ENCODE data around the gene FAM43B.
"Not testable (repeated sequence)": the region's sequence is repeated elsewhere in the genome, so short reads cannot be mapped to it uniquely, and the experiment has no call there.

The FAM43B gene

GRCh38 chr1:20507564-20508410 is 44.6 kb upstream of the FAM43B start, which contains the start of gene MUL1 (continued):
- no peak for TF ChIP-seq ZNF544 (tag by site-specific recombination; IDR thresholded peaks at IDR 0.05)
- TF ChIP-seq ZNF571 (tag by site-specific recombination; IDR thresholded peaks at IDR 0.05), result no peak
- peak; percentile 52; the same call in 1 of the 2 replicates for TF ChIP-seq ZNF843 (tag by site-specific recombination; IDR thresholded peaks at IDR 0.05)
- TF ChIP-seq ZNF660 (tag by site-specific recombination; IDR thresholded peaks at IDR 0.05), result peak; percentile 68; the same call in 1 of the 2 replicates
- TF ChIP-seq, protein P1, sequence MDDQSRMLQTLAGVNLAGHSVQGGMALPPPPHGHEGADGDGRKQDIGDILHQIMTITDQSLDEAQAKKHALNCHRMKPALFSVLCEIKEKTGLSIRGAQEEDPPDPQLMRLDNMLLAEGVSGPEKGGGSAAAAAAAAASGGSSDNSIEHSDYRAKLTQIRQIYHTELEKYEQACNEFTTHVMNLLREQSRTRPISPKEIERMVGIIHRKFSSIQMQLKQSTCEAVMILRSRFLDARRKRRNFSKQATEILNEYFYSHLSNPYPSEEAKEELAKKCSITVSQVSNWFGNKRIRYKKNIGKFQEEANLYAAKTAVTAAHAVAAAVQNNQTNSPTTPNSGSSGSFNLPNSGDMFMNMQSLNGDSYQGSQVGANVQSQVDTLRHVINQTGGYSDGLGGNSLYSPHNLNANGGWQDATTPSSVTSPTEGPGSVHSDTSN (CRISPR knock-in tag; IDR thresholded peaks at IDR 0.05), result peak; percentile 76; the same call in 1 of the 2 replicates
- 0 out of 2 replicates have a peak, but pooled peaks have one; percentile 63 for TF ChIP-seq HOXD13 (CRISPR knock-in tag; IDR thresholded peaks at IDR 0.05; ENCODE audit: borderline replicate concordance)
- TF ChIP-seq ZNF561 (tag by site-specific recombination; IDR thresholded peaks at IDR 0.05; ENCODE audit: borderline replicate concordance), result no peak
- TF ChIP-seq ZXDB (tag by site-specific recombination; IDR thresholded peaks at IDR 0.05), result peak; percentile 85
- TF ChIP-seq, protein P2, sequence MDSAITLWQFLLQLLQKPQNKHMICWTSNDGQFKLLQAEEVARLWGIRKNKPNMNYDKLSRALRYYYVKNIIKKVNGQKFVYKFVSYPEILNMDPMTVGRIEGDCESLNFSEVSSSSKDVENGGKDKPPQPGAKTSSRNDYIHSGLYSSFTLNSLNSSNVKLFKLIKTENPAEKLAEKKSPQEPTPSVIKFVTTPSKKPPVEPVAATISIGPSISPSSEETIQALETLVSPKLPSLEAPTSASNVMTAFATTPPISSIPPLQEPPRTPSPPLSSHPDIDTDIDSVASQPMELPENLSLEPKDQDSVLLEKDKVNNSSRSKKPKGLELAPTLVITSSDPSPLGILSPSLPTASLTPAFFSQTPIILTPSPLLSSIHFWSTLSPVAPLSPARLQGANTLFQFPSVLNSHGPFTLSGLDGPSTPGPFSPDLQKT (IDR thresholded peaks at IDR 0.05; ENCODE audit: borderline replicate concordance, low read depth, low read length), result peak; percentile 87; the same call in 1 of the 2 replicates
- TF ChIP-seq REPIN1 (tag by site-specific recombination; IDR thresholded peaks at IDR 0.05; ENCODE audit: low read depth), result no peak

DNA sequence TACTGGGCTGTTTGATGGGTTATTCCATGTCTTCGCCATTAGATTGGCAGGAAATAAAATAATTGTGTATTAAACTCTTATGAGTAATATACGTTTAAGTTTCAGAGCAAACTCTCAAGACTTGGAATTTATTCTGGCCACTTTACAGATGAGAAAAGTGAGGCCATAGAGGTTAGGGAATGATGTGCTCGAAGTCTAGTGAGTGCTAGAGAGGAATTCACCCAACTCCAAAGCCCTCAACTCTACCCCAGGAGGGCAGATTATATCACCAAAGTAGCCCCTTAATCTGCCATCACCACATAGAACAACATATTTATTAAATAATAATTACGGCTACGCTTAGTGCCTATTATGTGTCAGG is 44.0 kb upstream of the FAM43B start:
- Histone ChIP-seq H3K4me3 (ENCODE audit: low read depth, low read length) (peak overlapping the region; percentile 95), H3K36me3 (ENCODE audit: control insufficient read depth in 2 of 2, insufficient read depth in 1 of 2, low read length in 2 of 2) (peaks cover 6 to 28% of the 10 kb centered on the region in 2 experiments; a peak in 2 of 3 replicates), H3K27ac (ENCODE audit: extremely low read depth, low read depth, low read length) (no peak overlapping the region), H3K9me3 (ENCODE audit: control insufficient read depth, insufficient read depth, low read depth, low read length) (no peaks in the 10 kb centered on the region), H3K4me1 (ENCODE audit: control insufficient read depth, insufficient read depth, low read length) (peaks cover 3% of the 10 kb centered on the region; the same call in 1 of the 2 replicates)
- CTCF ChIA-PET, result interaction anchor here (0.7 to 1.6 kb wide), 4 partner anchors 15 to 568 kb away, joined by 3 to 4 read pairs (median 4); no protein-coding TSS in a partner anchor
- POLR2A ChIA-PET, result interaction anchor here (0.6 to 1.3 kb wide), 3 partner anchors 59 to 790 kb away, joined by 3 to 6 read pairs (median 4); no protein-coding TSS in a partner anchor
- TF ChIP-seq ZNF174 (tag by site-specific recombination; IDR thresholded peaks at IDR 0.05) (no peak), ZNF266 (tag by site-specific recombination; IDR thresholded peaks at IDR 0.05; ENCODE audit: low read depth) (no peak), ZNF223 (tag by site-specific recombination; IDR thresholded peaks at IDR 0.05) (no peak)

DNA sequence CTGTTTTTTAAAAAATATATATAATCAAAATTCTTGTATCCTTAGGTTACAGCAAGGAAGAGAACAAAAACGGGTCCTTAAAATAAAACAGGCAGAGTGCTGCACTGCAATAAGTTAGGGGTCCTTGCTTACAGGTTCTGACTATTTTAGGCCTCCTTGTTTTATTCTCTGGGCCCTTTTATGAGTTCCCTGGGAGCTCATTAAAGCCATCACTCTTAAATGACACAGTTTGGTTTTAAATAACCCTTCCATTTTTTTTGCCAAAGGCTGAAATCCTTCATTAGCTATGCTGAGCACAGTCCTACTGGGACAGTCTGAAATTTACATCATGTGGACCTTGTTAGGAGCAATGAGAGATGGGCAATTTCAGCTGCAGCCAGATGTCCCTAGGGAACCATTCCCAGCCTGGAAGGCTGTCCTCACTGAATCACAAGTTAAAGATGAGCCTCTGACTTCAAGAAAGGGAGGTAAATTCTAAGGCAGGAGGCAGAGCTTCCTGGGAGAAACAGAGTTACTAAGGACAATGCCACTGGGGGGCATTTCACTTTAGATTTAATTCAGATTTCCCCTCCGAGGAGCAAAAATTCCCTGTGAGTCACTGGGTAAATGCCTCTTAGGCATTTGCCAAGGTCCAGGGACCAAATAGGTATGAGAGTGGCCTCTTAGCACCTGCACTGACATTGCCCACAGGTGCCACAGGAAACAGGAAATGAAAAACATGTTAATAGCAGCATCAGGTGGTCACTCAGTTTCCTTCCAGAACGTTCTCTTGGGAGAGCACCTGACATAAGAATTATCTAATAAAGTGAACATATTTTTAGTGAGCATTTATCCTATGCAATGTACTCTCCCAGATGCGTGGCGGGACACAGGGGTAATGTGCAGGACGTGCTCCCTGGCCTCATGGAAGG is 40.6 kb upstream of the FAM43B start:
- H3K27ac ChIP-seq (ENCODE audit: extremely low read depth, low read depth, low read length), result no peak overlapping the region
- H3K4me1 ChIP-seq (ENCODE audit: control insufficient read depth, insufficient read depth, low read length), result peaks cover 3% of the 10 kb centered on the region; the same call in 1 of the 2 replicates
- H3K9me3 ChIP-seq (ENCODE audit: control insufficient read depth, insufficient read depth, low read depth, low read length), result no peaks in the 10 kb centered on the region
- CTCF ChIA-PET, result no interaction called here
- TF ChIP-seq SCRT1 (tag by site-specific recombination; IDR thresholded peaks at IDR 0.05; ENCODE audit: borderline replicate concordance), result 0 out of 2 replicates have a peak, but pooled peaks have one; percentile 16
- peak; percentile 69 for TF ChIP-seq SCRT2 (tag by site-specific recombination; IDR thresholded peaks at IDR 0.05)
- TF ChIP-seq ZNF335 (tag by site-specific recombination; conservative IDR thresholded peaks at IDR 0.05), result peak; percentile 95
- no peak for TF ChIP-seq ZNF623 (tag by site-specific recombination; IDR thresholded peaks at IDR 0.05)
- H3K36me3 ChIP-seq (ENCODE audit: control insufficient read depth in 2 of 2, insufficient read depth in 1 of 2, low read length in 2 of 2), result no peaks in the 10 kb centered on the region; a peak in 1 of 3 replicates
- POLR2A ChIA-PET, result no interaction called here
- no peak overlapping the region for H3K4me3 ChIP-seq (ENCODE audit: low read depth, low read length)

DNA sequence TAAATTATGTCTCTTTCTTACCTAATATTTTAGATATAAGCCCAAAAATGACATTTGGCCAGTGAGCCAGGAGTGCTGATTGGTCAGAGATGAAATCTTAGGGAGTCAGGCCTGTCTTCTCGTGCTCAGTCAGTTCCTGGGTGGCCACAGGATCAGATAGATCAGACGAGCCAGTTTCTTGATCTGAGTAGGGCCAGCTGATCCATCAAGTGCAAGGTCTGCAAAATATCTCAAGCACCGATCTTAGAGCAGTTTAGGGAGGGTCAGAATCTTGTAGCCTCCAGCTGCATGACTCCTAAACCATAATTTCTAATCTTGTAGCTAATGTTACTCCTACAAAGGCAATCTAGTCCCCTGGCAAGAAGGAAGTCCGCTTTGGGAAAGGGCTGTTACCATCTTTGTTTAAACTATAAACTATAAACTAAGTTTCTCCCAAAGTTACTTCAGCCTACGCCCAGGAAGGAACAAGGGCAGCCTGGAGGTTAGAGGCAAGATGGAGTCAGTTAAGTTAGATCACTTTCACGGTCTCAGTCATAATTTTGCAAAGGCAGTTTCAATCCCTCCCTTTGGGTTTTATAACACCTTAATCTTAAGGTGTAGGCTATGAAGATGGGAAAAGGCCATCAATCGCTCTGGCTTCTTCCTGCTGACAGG is 32.6 kb upstream of the FAM43B start:
- CTCF ChIA-PET, result interaction anchor here (0.6 to 1.5 kb wide), 2 partner anchors 111 to 307 kb away, joined by 3 to 4 read pairs; no protein-coding TSS in a partner anchor
- H3K27ac ChIP-seq (ENCODE audit: extremely low read depth, low read depth, low read length); POLR2A ChIA-PET; H3K4me3 ChIP-seq (ENCODE audit: low read depth, low read length); H3K9me3 ChIP-seq (ENCODE audit: control insufficient read depth, insufficient read depth, low read depth, low read length); H3K4me1 ChIP-seq (ENCODE audit: control insufficient read depth, insufficient read depth, low read length); H3K36me3 ChIP-seq (ENCODE audit: control insufficient read depth in 2 of 2, insufficient read depth in 1 of 2, low read length in 2 of 2): not testable (repeated sequence)
